Sigmoid colon (tissue), 3 donors: ENCODE measurements around the gene XKR7.

Experiments used
- CTCF ChIP-seq, 4 experiments: fragments of 450-650 bp in 3 of 4; fragments of 200-600 bp in 1 of 4; IDR thresholded peaks; one replicate each; pipeline ENCODE4 v1.5.1; 2016 to 2019; ENCODE audit warnings: antibody characterized with exemption in 4 of 4, mild to moderate bottlenecking in 3 of 4, moderate library complexity in 2 of 4
- POLR2A ChIP-seq, 2 donors: fragments of 450-650 bp; IDR thresholded peaks; one replicate each; pipeline ENCODE4 v1.6.1; 2016; ENCODE audit warnings: antibody characterized with exemption in 2 of 2, mild to moderate bottlenecking in 2 of 2, moderate library complexity in 2 of 2

GRCh38 chr20:32019156-32019510 lies 51.2 kb downstream of the XKR7 start:
- TF ChIP-seq CTCF (IDR thresholded peaks at IDR 0.05), result no peak
- TF ChIP-seq POLR2A (IDR thresholded peaks at IDR 0.05), result no peak
